Stomach (tissue), 9 donors: ENCODE measurements around the gene C5orf63. TPM values are rescaled to one million over a fixed set of nuclear protein-coding genes. Genes with fewer than 3 reads are reported as not detected.

Experiments
- DNase-seq, 2 donors: peaks; one replicate each; pipeline versions ENCODE4 v3.0.0 to v3.0.0-alpha.2; 2013 to 2019
- H3K27ac ChIP-seq, 5 donors: fragments of 200-600 bp in 4 of 5; sonication (generic) in 4 of 5; one replicate each; pipeline ENCODE4 v1.5.1; 2013 to 2019; ENCODE audit warnings: mild to moderate bottlenecking in 1 of 5, moderate library complexity in 1 of 5
- H3K27me3 ChIP-seq, 3 donors: fragments of 200-600 bp; sonication (generic); one replicate each; pipeline ENCODE4 v1.5.1; 2017 to 2019; ENCODE audit warnings: mixed run types in 1 of 3
- H3K36me3 ChIP-seq, 4 donors: fragments of 200-600 bp; sonication (generic); 1 replicate in 3 of 4; 2 replicates in 1 of 4; pipeline ENCODE4 v1.5.1; 2016 to 2019
- H3K4me1 ChIP-seq, 4 donors: fragments of 200-600 bp; sonication (generic); one replicate each; pipeline ENCODE4 v1.5.1; 2016 to 2019
- H3K4me3 ChIP-seq, 4 donors: fragments of 200-600 bp; sonication (generic) in 3 of 4; one replicate each; pipeline ENCODE4 v1.5.1; 2016 to 2019; ENCODE audit warnings: mild to moderate bottlenecking in 1 of 4
- H3K9me3 ChIP-seq, 4 donors: fragments of 200-600 bp; sonication (generic); one replicate each; pipeline ENCODE4 v1.5.1; 2016 to 2019
- CTCF ChIP-seq, 7 experiments: fragments of 450-650 bp in 4 of 7; fragments of 200-600 bp in 3 of 7; sonication (generic) in 3 of 7; IDR thresholded peaks; one replicate each; pipeline ENCODE4 v1.5.1; 2016 to 2019; ENCODE audit warnings: antibody characterized with exemption in 7 of 7, control low read depth in 2 of 7, mild to moderate bottlenecking in 1 of 7
- EP300 ChIP-seq: sonication (generic); formaldehyde crosslinking; IDR thresholded peaks from one replicate; pipeline ENCODE4 v1.6.1; 2017; ENCODE audit warnings: antibody characterized with exemption
- POLR2A ChIP-seq, 4 donors: fragments of 450-650 bp; IDR thresholded peaks; one replicate each; pipeline ENCODE4 v1.6.1; 2016; ENCODE audit warnings: antibody characterized with exemption in 4 of 4, control low read depth in 2 of 4, mild to moderate bottlenecking in 1 of 4, moderate library complexity in 1 of 4
- POLR2AphosphoS5 ChIP-seq, 3 donors: sonication (generic); formaldehyde crosslinking; IDR thresholded peaks; one replicate each; pipeline ENCODE4 v1.6.1; 2016; ENCODE audit warnings: antibody characterized with exemption in 3 of 3
- WGBS, 5 donors: extraction: QIAGEN DNeasy Blood & Tissue Kit in 3 of 5; methylation state at CpG; one replicate each; pipeline versions ENCODE4 v1.1.5 to v1.1.7; 2013 to 2018; 5-methylcytosine and 5-hydroxymethylcytosine counted together
- intact Hi-C: fragments of 100-400 bp; cut with DNase I; formaldehyde crosslinking; loops from one replicate; pipeline ENCODE4 v1.15.1; 2023; ENCODE audit warnings: low total_unique reads
- polyA plus RNA-seq, 3 donors: library from polyadenylated mRNA; stranded (reverse); fragments of 200-250 nt; gene quantifications; one replicate each; pipeline ENCODE4 v1.2.3, GENCODE V29; 2013
- total RNA-seq, 5 donors: library from RNA; depleted of rRNA; stranded (reverse); fragments of >200 nt; gene quantifications; one replicate each; pipeline versions ENCODE4 v1.1.0 to v1.2.3, GENCODE V29; 2014 to 2016
- donor health status: healthy with polysubstance abuse.
- donor health status: Bipolar disorder and iron deficiency.
- donor health status: healthy.

Gene C5orf63
- total and polyA plus RNA-seq, 8 donors = 0.45 to 16.8 (median 5.0) TPM

GRCh38 chr5:127030259-127031146 lies 42.8 kb downstream of the C5orf63 start, which contains the start of gene MARCHF3:
MARCHF3 (minus strand) TSS chr5:127030558; CDS start chr5:126918171, 112,387 bp downstream.
- Histone ChIP-seq H3K27ac (peak within 1 kb of the TSS; percentile 88 to 94 (median 91)), H3K9me3 (no peaks in the 10 kb centered on the region), H3K4me1 (peaks cover 8 to 24% (median 16%) of the 10 kb centered on the region in 4 donors), H3K4me3 (peak within 1 kb of the TSS; percentile 74 to 82 (median 78)), H3K27me3 (peaks cover 0 to 19% (median 5%) of the 10 kb centered on the region in 3 donors), H3K36me3 (no peaks in the 10 kb centered on the region)
- DNase-seq = peak; percentile 96 to 99
- WGBS, 5 donors = 0 to 1% (median 0%) methylated on average over 21 to 97 of the region's 97 CpGs
- intact Hi-C loops = no loop called here
- TF ChIP-seq POLR2A (IDR thresholded peaks at IDR 0.05) (peak in 2 of 4 donors; percentile 55 to 86), EP300 (no peak), CTCF (IDR thresholded peaks at IDR 0.05) (peak in 4 of 7 experiments; percentile 10 to 56 (median 32)), POLR2AphosphoS5 (IDR thresholded peaks at IDR 0.05) (peak; percentile 70 to 99 (median 97))

GRCh38 chr5:127029581-127030258 lies 43.6 kb downstream of the C5orf63 start:
- 1 to 3% (median 1%) methylated on average over 24 to 51 of the region's 51 CpGs for WGBS, 5 donors
- Histone ChIP-seq H3K9me3 (no peaks in the 10 kb centered on the region), H3K27ac (peak overlapping the region; percentile 88 to 94 (median 91)), H3K27me3 (peaks cover 0 to 15% (median 5%) of the 10 kb centered on the region in 3 donors), H3K4me3 (peak overlapping the region; percentile 74 to 82 (median 78)), H3K36me3 (no peaks in the 10 kb centered on the region), H3K4me1 (peaks cover 8 to 24% (median 16%) of the 10 kb centered on the region in 4 donors)
- TF ChIP-seq POLR2A (IDR thresholded peaks at IDR 0.05) = no peak
- TF ChIP-seq CTCF (IDR thresholded peaks at IDR 0.05) = peak in 4 of 7 experiments; percentile 16 to 47 (median 40)
- intact Hi-C loops = no loop called here
- peak; percentile 63 to 89 for DNase-seq

DNA sequence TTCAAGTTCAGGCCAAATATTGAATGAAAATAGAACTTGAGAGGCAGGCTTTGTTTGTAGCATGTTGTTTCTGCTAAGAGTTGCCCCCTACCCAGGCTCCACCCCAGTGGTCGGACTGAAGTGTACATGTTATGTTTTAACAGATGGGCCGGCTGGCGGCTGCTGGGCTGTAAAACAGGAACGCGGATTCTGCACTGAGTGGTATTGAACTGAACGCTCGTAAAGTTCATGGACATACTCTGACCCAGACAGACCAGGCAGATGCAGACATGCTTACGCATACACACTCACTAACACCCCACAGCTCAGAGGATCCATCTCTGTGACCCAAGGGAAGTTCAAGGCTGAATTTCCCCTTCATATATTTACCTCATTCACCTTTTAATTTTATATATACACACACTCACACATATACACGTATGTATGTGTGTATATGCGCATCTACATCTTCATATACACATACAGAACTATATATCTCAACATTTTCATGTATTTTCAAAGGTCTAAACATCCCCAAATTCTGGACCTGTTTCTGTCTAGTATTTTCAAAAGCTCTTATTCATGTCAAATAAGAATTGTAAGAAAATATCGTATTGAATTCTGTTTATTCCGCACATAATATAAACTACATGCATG lies 44.4 kb downstream of the C5orf63 start:
- intact Hi-C loops = no loop called here
- 58 to 73% (median 67%) methylated on average over 12 of the region's 12 CpGs for whole genome bisulfite sequencing, 5 donors
- DNase-seq = peak in 1 of 2 donors; percentile 61

More for the DNA sequence above, 44.4 kb downstream of the C5orf63 start:
- Histone ChIP-seq H3K4me1 (peaks cover 8 to 24% (median 16%) of the 10 kb centered on the region in 4 donors), H3K4me3 (peak overlapping the region; percentile 7 to 80 (median 75)), H3K27ac (no peak overlapping the region), H3K9me3 (no peaks in the 10 kb centered on the region), H3K27me3 (peaks cover 0 to 14% (median 5%) of the 10 kb centered on the region in 3 donors), H3K36me3 (no peaks in the 10 kb centered on the region)
- no peak for TF ChIP-seq CTCF (IDR thresholded peaks at IDR 0.05)
- no peak for TF ChIP-seq EP300
- TF ChIP-seq POLR2A (IDR thresholded peaks at IDR 0.05) = no peak
- no peak for TF ChIP-seq POLR2AphosphoS5 (IDR thresholded peaks at IDR 0.05)
